ENCODE results near the gene ADAP1. TPM values are rescaled to one million over a fixed set of nuclear protein-coding genes. Genes with fewer than 3 reads are reported as not detected.

ADAP1 gene
- total and polyA plus RNA-seq, 2 of the 8 experiments (the other 6 are each of a cell fraction or from before 2014, with no cell fraction given): 5.8 to 6.1 TPM

DNA sequence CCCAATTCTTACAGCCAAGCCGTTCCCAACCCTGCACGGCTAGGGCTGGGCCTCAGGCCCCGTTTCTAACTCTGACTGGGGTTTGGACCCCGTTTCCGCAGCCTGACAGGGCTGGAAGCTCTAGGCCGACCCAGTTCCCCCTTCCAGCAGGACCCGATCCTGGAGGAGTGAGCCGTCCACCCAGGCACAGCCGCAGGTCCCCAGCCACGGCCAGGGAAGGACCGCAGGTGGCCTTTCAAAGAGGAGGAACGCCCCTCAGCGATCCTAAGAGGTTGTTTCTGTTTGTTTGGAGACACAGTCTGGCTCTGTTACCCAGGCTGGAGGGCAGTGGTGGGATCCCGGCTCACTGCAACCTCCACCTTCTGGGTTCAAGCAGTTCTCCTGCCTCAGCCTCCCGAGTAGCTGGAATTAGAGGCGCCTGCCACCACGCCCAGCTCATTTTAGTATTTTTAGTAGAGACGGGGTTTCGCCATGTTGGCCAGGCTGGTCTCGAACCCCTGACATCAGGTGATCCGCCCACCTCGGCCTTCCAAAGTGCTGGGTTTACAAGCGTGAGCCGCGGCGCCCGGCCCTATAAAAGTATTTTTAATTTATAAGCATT, 78.9 kb downstream of the ADAP1 start (continued):
- TF ChIP-seq CBX8 (IDR thresholded peaks at IDR 0.05; ENCODE audit: borderline replicate concordance, low read depth, low read length) (no peak), NANOG (IDR thresholded peaks at IDR 0.05; ENCODE audit: insufficient read depth, low read depth, low read length, poor library complexity, severe bottlenecking) (no peak), ZNF274 (IDR thresholded peaks at IDR 0.05; ENCODE audit: borderline replicate concordance, extremely low read depth, low read length) (no peak), PHF8 (conservative IDR thresholded peaks at IDR 0.05; ENCODE audit: low read depth, low read length) (no peak), TAF1 (IDR thresholded peaks at IDR 0.05; ENCODE audit: low read depth, low read length) (no peak), SP2 (IDR thresholded peaks at IDR 0.05; ENCODE audit: low read length) (no peak), TBP (IDR thresholded peaks at IDR 0.05; ENCODE audit: low read depth, low read length) (no peak), BRCA1 (IDR thresholded peaks at IDR 0.05; ENCODE audit: low read depth, low read length) (no peak), TCF12 (IDR thresholded peaks at IDR 0.05; ENCODE audit: low read depth, low read length) (no peak), SAP30 (IDR thresholded peaks at IDR 0.05; ENCODE audit: insufficient read depth, insufficient replicate concordance, low read length) (no peak)
- TF ChIP-seq, protein P1, sequence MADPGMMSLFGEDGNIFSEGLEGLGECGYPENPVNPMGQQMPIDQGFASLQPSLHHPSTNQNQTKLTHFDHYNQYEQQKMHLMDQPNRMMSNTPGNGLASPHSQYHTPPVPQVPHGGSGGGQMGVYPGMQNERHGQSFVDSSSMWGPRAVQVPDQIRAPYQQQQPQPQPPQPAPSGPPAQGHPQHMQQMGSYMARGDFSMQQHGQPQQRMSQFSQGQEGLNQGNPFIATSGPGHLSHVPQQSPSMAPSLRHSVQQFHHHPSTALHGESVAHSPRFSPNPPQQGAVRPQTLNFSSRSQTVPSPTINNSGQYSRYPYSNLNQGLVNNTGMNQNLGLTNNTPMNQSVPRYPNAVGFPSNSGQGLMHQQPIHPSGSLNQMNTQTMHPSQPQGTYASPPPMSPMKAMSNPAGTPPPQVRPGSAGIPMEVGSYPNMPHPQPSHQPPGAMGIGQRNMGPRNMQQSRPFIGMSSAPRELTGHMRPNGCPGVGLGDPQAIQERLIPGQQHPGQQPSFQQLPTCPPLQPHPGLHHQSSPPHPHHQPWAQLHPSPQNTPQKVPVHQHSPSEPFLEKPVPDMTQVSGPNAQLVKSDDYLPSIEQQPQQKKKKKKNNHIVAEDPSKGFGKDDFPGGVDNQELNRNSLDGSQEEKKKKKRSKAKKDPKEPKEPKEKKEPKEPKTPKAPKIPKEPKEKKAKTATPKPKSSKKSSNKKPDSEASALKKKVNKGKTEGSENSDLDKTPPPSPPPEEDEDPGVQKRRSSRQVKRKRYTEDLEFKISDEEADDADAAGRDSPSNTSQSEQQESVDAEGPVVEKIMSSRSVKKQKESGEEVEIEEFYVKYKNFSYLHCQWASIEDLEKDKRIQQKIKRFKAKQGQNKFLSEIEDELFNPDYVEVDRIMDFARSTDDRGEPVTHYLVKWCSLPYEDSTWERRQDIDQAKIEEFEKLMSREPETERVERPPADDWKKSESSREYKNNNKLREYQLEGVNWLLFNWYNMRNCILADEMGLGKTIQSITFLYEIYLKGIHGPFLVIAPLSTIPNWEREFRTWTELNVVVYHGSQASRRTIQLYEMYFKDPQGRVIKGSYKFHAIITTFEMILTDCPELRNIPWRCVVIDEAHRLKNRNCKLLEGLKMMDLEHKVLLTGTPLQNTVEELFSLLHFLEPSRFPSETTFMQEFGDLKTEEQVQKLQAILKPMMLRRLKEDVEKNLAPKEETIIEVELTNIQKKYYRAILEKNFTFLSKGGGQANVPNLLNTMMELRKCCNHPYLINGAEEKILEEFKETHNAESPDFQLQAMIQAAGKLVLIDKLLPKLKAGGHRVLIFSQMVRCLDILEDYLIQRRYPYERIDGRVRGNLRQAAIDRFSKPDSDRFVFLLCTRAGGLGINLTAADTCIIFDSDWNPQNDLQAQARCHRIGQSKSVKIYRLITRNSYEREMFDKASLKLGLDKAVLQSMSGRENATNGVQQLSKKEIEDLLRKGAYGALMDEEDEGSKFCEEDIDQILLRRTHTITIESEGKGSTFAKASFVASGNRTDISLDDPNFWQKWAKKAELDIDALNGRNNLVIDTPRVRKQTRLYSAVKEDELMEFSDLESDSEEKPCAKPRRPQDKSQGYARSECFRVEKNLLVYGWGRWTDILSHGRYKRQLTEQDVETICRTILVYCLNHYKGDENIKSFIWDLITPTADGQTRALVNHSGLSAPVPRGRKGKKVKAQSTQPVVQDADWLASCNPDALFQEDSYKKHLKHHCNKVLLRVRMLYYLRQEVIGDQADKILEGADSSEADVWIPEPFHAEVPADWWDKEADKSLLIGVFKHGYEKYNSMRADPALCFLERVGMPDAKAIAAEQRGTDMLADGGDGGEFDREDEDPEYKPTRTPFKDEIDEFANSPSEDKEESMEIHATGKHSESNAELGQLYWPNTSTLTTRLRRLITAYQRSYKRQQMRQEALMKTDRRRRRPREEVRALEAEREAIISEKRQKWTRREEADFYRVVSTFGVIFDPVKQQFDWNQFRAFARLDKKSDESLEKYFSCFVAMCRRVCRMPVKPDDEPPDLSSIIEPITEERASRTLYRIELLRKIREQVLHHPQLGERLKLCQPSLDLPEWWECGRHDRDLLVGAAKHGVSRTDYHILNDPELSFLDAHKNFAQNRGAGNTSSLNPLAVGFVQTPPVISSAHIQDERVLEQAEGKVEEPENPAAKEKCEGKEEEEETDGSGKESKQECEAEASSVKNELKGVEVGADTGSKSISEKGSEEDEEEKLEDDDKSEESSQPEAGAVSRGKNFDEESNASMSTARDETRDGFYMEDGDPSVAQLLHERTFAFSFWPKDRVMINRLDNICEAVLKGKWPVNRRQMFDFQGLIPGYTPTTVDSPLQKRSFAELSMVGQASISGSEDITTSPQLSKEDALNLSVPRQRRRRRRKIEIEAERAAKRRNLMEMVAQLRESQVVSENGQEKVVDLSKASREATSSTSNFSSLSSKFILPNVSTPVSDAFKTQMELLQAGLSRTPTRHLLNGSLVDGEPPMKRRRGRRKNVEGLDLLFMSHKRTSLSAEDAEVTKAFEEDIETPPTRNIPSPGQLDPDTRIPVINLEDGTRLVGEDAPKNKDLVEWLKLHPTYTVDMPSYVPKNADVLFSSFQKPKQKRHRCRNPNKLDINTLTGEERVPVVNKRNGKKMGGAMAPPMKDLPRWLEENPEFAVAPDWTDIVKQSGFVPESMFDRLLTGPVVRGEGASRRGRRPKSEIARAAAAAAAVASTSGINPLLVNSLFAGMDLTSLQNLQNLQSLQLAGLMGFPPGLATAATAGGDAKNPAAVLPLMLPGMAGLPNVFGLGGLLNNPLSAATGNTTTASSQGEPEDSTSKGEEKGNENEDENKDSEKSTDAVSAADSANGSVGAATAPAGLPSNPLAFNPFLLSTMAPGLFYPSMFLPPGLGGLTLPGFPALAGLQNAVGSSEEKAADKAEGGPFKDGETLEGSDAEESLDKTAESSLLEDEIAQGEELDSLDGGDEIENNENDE (IDR thresholded peaks at IDR 0.05; ENCODE audit: insufficient replicate concordance, low read length): no peak
